Stimulated activated CD4-positive, alpha-beta T cell treated with anti-CD3 and anti-CD28 coated beads, Interleukin-2, amount 100 ng/mL, for 4 hours (primary cell): Measurements from ENCODE around the gene MRAS.

Experiments used
- DNase-seq: peaks from one replicate; pipeline ENCODE4 v3.0.0-alpha.2; 2020; ENCODE audit warnings: low read depth

MRAS gene

GRCh38 chr3:138340511-138340910 is 7.9 kb upstream of the MRAS start:
- no peak for DNase-seq

DNA sequence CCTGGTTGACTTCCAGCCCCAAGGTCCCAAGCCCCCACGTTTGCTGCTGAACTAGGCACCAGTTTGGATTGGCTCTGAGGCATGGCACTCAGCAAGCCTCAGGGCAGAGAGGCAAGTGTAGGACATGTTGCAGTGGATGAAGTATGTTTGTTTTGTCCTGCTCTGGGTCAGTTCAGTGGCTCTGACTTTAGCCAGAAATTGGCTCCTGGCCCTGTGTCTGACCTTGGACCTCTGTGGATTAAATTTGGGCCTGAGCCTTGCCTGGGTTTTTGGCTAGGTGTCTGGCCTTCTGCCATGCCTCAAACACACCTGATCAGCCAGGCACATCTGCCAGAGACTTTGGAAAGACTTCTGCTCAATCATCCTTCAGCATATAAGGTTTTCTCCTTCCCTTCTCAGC is 3.6 kb upstream of the MRAS start:
- DNase-seq, result no peak

DNA sequence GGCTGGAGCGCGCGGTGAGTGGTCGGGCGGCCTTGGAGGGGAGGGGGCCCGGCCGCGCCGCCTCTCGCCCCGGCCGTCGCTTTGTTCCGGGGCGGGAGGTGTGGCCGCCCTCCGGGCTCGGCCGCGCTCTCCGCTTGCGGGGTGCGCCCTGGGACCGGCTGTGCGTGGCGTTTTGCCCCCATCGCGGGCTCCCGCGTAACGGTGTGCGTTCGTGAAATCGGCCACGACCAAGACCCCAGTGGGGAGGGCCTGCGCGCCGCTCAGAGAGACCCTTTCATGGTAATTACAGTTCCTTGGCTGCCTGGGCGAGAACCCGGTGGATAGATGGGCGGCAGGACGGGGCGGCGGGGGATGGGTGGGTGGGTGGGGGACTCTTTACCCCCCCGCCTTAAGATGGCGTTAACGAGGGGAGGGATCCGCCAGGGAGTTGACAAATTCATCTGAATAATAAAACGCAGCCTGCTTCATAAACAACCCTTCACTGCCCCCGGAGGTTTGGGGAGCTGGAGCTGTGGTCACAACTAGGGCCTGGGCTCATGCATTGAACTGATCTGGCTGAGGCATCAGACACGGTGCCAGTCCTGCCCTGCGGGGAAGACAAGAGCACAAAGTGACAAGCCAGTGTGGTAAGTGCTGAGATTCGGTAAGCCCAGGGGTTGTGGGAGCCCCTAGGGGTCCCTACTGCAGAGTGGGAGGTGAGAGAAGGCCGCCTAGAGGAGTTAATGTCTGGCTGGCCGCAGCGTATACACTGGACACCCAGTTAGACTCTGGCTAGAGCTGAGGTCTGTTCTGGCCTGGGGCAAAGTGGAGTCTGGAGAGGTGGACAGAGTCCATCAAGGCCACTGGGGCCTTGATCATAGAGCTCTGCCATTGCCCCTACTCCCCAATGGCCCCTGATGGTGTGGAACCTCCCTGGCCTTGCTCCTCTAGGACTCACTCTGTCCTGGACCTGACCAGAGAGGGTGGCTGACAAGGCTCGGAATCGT is 668 bp downstream of the MRAS start:
- no peak for DNase-seq

DNA sequence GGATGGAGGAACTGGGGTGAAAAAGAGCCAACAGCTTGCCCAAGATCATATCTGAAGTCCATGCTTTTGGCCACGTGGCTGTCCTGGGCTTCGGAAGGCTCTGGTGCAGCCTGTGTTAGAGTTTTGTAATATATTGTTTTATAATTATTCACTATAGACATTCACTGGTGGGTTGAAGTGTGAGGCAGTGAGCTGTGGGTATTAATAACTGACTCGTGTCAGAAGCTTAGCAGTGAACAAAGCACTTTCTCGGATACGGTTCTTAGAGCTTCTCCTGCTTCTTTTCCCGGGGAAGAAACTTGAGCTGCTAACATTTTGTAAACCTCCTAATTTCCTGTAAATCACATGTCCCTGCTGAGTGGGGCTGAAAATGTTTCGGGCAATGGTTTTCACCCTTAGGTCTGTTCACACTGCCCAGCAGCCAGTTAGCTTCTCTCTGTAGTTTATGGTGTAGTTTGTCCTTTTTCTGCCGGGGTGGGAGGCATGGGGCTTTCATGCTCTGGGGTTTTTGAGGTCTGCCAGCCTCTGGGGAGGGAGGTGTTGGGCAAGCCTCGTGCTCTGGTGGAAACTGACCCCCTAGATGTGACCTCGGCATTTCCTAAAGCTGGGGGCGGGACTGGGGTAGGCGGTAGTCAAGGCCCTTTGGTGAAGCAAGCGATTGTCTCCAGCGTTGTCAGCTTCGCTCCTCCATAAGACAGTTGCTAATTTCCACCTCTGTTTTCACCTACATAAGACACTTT is 1.7 kb downstream of the MRAS start:
- DNase-seq, result no peak

GRCh38 chr3:138351151-138351550 is 2.8 kb downstream of the MRAS start:
- DNase-seq, result no peak

DNA sequence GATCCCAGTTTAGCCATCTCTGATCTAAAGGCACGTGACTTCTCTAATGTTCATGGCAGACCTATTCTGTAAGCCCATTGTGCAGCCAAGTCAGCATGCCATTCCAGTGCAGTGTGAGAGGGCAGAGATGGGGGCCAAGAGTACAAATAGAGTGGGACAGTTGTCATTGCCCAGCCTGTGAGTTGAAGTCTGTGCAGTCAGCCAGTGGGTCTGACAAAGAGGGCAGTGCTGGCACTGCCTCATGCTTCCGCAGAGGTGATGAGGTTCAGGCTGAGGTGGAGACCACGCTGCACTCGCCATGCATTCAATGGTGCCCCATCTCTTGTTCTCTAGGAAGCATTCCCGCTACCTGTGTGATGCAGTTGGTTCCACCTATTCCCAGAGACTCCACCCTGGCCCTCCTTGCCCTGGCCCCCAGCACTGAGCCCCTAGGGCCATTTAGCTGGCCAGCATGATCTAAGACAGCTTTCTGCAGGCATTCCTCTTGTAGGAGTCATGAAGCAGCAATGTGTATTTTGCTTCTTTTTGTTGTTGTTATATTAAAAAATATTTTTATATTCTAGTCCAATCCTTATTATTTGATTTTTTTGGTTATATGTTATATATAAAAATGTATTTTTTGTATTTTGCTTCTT is 3.7 kb downstream of the MRAS start:
- DNase-seq, result no peak

- DNase-seq, result no peak
Observed at GRCh38 chr3:138354376-138354775, 6.0 kb downstream of the MRAS start.

- no peak for DNase-seq
Observed at GRCh38 chr3:138355071-138355470, 6.7 kb downstream of the MRAS start.

DNA sequence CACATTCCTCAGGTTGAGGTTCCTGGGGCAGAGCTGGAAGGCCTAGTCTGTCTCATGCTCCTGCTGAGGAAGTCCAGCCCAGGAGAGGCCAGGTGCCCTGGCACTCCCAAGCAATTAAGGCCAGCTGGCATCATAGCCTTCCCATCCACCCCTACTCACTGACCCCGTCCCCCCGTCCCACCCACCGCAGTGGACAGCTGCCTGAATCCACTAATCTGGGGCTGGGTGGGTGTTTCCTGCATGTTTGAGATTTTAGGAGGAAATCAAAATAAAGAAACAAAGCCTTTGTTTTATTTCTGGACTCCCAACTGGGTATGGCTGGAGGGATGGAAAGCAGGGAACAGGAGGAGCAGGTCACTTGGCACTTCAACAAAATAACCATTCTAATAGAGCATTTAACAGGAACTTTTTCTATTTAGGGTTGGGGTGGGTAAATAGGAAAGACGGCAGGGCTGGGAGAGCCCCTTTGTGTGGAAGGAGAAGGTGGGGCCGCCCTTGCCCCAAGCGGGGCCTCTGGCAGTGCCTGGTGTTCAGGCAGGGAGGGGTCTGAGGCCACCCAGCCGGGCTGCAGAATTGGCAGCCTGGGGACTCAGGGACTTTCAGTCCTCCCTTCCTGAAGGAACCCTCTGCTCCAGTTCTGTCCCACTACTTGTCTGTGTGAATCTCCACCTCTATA is 8.5 kb downstream of the MRAS start:
- DNase-seq, result no peak

DNA sequence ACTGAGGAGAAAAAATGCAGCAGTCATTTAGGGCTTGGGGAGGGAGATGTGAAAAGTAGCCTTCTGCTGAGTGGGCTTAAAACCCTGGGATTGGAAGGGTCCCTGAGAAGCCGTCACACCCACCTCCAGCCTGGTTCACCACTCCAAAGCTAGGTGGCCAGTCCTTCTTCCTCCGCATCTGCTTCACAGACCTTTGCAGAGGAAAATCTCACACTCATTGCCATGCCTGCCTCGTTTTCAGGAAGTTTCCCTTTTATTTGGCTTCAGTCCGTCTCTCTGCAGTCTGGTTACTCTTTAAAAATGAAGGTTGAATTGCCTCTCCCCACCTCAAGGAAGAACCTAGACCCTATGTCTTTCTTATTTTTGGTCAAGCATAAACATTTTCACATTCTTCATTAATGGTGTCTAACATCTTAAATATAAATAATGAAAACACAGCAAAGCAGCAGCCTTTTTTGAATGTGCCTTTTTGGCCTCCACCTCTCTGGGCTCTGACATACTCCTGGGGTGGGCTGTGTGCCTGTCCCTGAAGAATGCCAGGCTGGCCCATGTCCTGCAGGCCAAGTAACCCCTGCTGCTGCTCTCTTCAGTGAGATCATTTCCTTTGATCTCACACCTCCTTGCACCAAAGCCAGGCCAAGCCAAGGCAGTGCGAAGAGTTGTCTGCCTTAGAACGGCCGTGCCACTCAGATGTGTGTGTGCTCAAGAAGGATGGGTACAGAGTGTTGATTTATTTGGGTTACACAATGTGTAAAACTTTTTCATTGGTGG is 11.0 kb downstream of the MRAS start:
- DNase-seq, result no peak

- no peak for DNase-seq
Observed at GRCh38 chr3:138359919-138360868, 11.8 kb downstream of the MRAS start.

DNA sequence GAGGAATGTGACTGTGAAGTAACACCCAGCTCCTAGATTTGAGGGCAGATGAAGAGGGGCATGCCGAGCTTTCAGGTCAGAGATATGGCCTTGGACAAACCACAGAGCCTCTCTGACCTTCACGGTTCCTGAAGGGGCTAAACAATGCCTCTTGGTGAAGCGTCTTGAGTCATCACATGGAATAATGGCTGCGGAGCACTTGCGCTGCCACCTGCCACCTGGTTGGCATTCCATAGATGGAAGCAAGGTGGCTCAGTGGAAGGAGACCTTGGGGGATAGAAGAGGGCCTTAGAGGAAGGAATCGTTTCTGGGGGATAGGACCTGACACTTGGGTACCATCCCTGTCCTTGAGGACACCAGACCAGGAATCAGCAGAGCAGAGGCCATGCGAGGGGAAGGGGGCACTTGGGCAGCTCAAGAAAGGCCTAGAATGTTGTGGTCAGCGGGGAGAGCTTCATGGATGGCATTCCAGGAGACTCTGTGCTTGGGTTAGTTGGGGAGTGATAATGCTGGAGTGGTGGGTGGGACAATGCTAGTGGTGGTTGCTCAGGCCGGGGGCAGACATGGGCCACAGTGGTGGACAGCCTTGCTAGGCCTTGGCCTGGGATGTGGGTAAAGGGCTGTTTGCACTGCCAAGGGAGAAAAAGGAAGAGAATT is 12.6 kb downstream of the MRAS start:
- DNase-seq, result no peak

- DNase-seq, result no peak
Observed at GRCh38 chr3:138361561-138361971, 13.2 kb downstream of the MRAS start.

DNA sequence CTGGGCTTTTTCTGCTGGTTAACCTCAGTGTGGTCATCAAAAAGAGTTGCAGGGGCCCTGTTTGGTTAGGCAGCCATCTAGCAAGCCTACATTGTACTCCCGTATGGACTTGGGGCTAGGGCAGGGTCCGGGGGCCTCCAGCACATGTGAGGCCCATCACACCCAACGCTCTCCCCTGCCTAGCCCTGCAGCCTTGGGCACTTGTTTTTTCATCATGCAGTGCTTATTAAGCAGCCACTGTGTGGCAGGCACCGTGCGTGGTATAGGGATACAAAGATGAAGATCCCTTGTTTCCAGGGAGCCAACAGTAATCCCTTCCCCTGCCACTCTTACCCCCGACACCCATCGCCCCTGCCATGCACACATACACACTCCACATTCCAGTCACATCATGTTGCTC is 14.2 kb downstream of the MRAS start:
- DNase-seq, result no peak

DNA sequence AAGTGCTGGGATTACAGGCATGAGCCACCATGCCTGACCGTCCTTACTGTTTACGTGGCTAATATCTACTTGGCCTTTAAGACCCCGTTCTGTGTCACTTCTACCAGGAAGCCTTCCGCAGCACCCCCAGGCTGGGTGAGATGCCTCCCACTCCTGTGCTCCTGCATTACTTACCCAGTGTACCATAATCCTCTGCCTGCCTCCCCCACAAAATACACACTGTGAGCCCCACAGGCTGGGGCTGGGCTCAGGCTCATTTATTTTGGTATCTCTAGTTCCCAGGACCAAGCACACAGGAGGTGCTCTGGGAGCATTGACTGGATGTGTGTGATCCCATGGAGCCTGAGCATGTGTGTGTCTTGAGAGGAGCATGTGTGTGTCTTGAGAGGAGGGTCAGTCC is 14.9 kb downstream of the MRAS start:
- DNase-seq, result no peak

DNA sequence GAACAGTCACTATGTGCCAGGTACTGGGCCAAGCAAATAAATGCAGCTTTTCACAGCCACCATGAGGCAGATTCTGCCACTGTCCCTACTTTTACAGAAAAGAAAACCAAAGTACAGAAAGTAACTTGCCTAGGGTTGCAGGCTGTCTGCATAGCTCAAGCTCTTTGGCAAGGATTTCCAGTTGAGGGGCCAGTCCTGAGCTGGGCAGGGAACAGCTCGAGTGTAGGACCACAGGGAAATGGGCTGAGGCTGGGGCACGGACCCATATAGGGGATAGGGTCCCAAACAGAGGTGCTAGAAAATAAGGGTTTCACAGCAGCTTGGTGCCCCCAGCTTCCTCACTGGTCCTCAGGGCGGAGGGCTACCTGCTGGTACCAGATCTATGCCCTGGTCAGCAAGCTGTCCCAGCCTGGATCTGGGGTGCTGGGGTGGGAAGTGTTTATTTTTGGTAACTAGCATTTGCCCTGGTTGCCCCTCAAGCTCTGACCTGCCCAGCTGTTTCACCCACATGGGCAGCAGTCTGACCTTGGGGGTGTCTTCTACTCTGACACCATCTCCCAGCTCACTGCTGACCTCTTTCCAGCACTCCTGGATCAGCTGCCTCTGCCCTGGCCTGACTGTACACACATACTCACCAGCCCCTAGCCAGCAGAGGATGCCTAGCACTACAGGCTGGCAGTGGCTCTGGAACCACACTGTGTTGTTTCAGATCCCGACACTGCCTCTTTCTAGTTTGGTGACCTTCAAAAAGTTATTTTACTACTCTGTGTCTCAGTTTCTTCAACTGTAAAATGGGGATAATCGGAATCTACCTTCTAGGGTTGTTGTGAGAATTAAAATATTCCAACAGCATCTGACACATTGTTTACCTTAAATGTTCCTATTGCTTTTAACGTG is 16.2 kb downstream of the MRAS start:
- no peak for DNase-seq

DNA sequence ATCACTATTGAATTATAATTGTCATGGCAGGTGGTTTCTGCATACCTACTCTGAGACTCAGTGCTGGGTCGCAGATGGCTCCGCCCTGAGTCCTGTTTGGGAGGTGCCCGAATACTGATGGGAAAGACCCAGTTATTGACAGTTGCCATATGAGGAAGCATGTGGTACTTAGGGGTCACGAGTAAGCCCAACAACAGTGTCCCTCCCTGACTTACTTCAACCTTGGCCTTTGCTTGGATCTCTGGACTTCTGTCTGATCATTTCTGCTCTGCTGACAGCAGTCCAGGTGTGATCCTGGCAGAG is 16.8 kb downstream of the MRAS start:
- DNase-seq, result no peak

- no peak for DNase-seq
Observed at GRCh38 chr3:138366006-138366759, 17.8 kb downstream of the MRAS start.
